Erythroblast (primary cell): Measurements from ENCODE around the gene DNAH14.

Source experiments
- GATA1 ChIP-seq: IDR thresholded peaks from 2 replicates; pipeline ENCODE4 v1.6.1; 2011; ENCODE audit warnings: low read depth, mild to moderate bottlenecking, control low read depth, low read length, moderate library complexity
- POLR2A ChIP-seq: IDR thresholded peaks from 2 replicates; pipeline ENCODE4 v1.6.1; 2011; ENCODE audit warnings: mild to moderate bottlenecking, low read length

DNA sequence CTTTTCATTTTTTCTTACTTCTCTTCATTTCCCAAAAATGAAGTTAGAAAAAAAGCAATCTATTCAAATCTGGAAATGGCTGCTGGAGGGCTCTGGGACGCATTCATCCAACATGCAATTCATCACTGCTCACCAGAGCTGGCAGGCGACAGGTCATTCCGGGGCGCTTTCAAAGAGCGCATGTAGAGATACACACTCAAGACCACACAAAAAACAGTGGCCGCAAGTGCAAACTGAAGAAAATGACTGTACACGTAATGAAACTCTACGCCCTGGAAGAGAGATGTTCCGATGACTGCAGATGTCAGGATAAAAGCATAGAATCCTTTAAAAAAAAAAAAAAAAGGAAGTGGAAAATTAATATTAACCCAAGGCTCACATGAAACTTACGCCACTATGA is 482.8 kb downstream of the DNAH14 start:
- no peak for TF ChIP-seq POLR2A
- TF ChIP-seq GATA1 = no peak
